Keratinocyte (primary cell): ENCODE results near the gene CHCHD2. TPM values are rescaled to one million over a fixed set of nuclear protein-coding genes. Genes with fewer than 3 reads are reported as not detected.

ENCODE experiments used
- DNase-seq: peaks from one replicate; pipeline ENCODE4 v3.0.0-alpha.2; 2011; ENCODE audit warnings: low read depth, missing footprints, low spot score
- FAIRE-seq: peaks from 2 replicates; lab custom pipeline; 2011; peaks lifted over from hg19 to GRCh38; lab: Jason Lieb, UNC
- H2AFZ ChIP-seq: 2 replicates; pipeline ENCODE4 v1.6.0; 2012; ENCODE audit warnings: low read length, control low read depth, inconsistent platforms; ENCODE audit not compliant: control insufficient read depth
- H3K27ac ChIP-seq: 2 replicates; pipeline ENCODE4 v1.5.1; 2011; ENCODE audit warnings: low read length; ENCODE audit not compliant: control insufficient read depth, insufficient read depth
- H3K27me3 ChIP-seq: 3 replicates; pipeline ENCODE4 v1.6.0; 2011; ENCODE audit warnings: low read length; ENCODE audit not compliant: control insufficient read depth, insufficient read depth; ENCODE audit errors: extremely low read depth
- H3K36me3 ChIP-seq, 2 experiments: 2 replicates in 1 of 2; 3 replicates in 1 of 2; pipeline ENCODE4 v1.5.1; 2011; ENCODE audit warnings: low read length in 2 of 2, mild to moderate bottlenecking in 1 of 2; ENCODE audit not compliant: control insufficient read depth in 2 of 2, insufficient read depth in 2 of 2; ENCODE audit errors: extremely low read depth in 1 of 2
- H3K4me1 ChIP-seq: 3 replicates; pipeline ENCODE4 v1.5.1; 2011; ENCODE audit warnings: low read length; ENCODE audit not compliant: control insufficient read depth, insufficient read depth; ENCODE audit errors: extremely low read depth
- H3K4me2 ChIP-seq: 3 replicates; pipeline ENCODE4 v1.6.0; 2011; ENCODE audit warnings: low read depth, low read length; ENCODE audit not compliant: control insufficient read depth, insufficient read depth; ENCODE audit errors: extremely low read depth
- H3K4me3 ChIP-seq, 3 experiments: fragments of 200-600 bp in 1 of 3; sonication (generic) in 1 of 3; 2 replicates in 2 of 3; 3 replicates in 1 of 3; pipeline ENCODE4 v1.5.1; 2011 to 2016; ENCODE audit warnings: low read length in 3 of 3, mild to moderate bottlenecking in 3 of 3, control low read depth in 2 of 3, inconsistent platforms in 1 of 3, low read depth in 1 of 3, mixed read lengths in 1 of 3, mixed run types in 1 of 3, moderate library complexity in 1 of 3; ENCODE audit not compliant: control insufficient read depth in 2 of 3, insufficient read depth in 2 of 3; ENCODE audit errors: extremely low read depth in 1 of 3
- H3K79me2 ChIP-seq: 2 replicates; pipeline ENCODE4 v1.6.0; 2012; ENCODE audit warnings: low read length; ENCODE audit not compliant: control insufficient read depth, insufficient read depth
- H3K9ac ChIP-seq: 3 replicates; pipeline ENCODE4 v1.6.0; 2011; ENCODE audit warnings: low read length; ENCODE audit not compliant: control insufficient read depth, insufficient read depth; ENCODE audit errors: extremely low read depth
- H3K9me1 ChIP-seq: 3 replicates; pipeline ENCODE4 v1.6.0; 2011; ENCODE audit warnings: low read length; ENCODE audit not compliant: control insufficient read depth, insufficient read depth; ENCODE audit errors: extremely low read depth
- H3K9me3 ChIP-seq: 2 replicates; pipeline ENCODE4 v1.5.1; 2012; ENCODE audit warnings: low read depth, low read length; ENCODE audit not compliant: control insufficient read depth
- H4K20me1 ChIP-seq: 3 replicates; pipeline ENCODE4 v1.6.0; 2011; ENCODE audit warnings: low read length; ENCODE audit not compliant: control insufficient read depth, insufficient read depth; ENCODE audit errors: extremely low read depth
- EZH2 ChIP-seq: IDR thresholded peaks from one replicate; pipeline ENCODE4 v1.6.1; 2012; ENCODE audit warnings: inconsistent platforms, mild to moderate bottlenecking, low read length, moderate library complexity
- dilution Hi-C: fragments of 300-500 bp; cut with MboI; formaldehyde crosslinking; loops from one replicate; pipeline ENCODE4 v1.7.0; 2020; ENCODE audit warnings: low sequenced_read_pairs; ENCODE audit not compliant: extremely low pct_ligation_motif_present
- polyA plus RNA-seq, 5 experiments: library from polyadenylated mRNA; depleted of rRNA in 3 of 5; stranded (reverse) in 3 of 5; stranded (forward) in 1 of 5; unstranded in 1 of 5; fragments of >200 nt; gene quantifications; 1 replicate in 1 of 5; 2 replicates in 3 of 5; 3 replicates in 1 of 5; pipeline versions ENCODE4 v1.2.1 to v1.2.3, GENCODE V29; 2011 to 2012; ENCODE audit warnings: missing spikeins in 2 of 5, low read depth in 1 of 5, low replicate concordance in 1 of 5
- TF ChIP-seq, protein P1 (sequence below), 3 experiments: IDR thresholded peaks in 1 of 3; conservative IDR thresholded peaks in 1 of 3; optimal IDR thresholded peaks in 1 of 3; 2 replicates in 2 of 3; 3 replicates in 1 of 3; pipeline versions ENCODE3 to v1.5.1; 2011; ENCODE audit warnings: low read length in 3 of 3, mild to moderate bottlenecking in 3 of 3, moderate library complexity in 2 of 3, control low read depth in 1 of 3, inconsistent platforms in 1 of 3; ENCODE audit not compliant: insufficient read depth in 2 of 3; ENCODE audit errors: extremely low read depth in 1 of 3

CHCHD2 gene
- polyA plus RNA-seq, 1 donor (not counting 4 experiments of a cell fraction or from before 2014, with no cell fraction given): 420 TPM

DNA sequence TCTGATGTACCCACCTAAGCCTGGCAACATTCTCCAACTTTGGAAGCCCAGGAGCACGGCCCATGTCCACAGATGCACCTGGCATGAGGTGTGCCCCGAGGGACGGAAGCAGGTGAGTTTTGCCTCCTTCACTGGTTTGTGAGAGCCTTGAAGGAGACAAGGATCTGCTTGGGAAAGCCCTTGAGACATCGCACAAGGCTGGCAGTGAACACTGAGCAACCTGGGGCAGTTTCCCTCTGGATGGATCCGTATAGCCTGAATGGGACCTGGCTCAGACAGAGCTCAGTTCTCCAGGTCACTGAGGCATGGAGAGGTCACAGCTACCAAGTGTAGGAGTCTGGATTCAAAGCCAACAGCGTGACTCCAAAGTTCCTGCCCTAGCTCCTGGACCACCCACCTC is 18.7 kb upstream of the CHCHD2 start:
- dilution Hi-C loops: no loop called here
- Histone ChIP-seq H2AFZ (no peak overlapping the region), H3K4me3 (no peak overlapping the region), H4K20me1 (no peaks in the 10 kb centered on the region), H3K4me1 (no peaks in the 10 kb centered on the region), H3K9me3 (no peaks in the 10 kb centered on the region), H3K27me3 (no peaks in the 10 kb centered on the region), H3K36me3 (no peaks in the 10 kb centered on the region), H3K4me2 (no peak overlapping the region), H3K9ac (no peak overlapping the region), H3K79me2 (no peaks in the 10 kb centered on the region), H3K27ac (no peak overlapping the region), H3K9me1 (no peaks in the 10 kb centered on the region)
- DNase-seq (no peak), FAIRE-seq (no peak)
- TF ChIP-seq, protein P1, sequence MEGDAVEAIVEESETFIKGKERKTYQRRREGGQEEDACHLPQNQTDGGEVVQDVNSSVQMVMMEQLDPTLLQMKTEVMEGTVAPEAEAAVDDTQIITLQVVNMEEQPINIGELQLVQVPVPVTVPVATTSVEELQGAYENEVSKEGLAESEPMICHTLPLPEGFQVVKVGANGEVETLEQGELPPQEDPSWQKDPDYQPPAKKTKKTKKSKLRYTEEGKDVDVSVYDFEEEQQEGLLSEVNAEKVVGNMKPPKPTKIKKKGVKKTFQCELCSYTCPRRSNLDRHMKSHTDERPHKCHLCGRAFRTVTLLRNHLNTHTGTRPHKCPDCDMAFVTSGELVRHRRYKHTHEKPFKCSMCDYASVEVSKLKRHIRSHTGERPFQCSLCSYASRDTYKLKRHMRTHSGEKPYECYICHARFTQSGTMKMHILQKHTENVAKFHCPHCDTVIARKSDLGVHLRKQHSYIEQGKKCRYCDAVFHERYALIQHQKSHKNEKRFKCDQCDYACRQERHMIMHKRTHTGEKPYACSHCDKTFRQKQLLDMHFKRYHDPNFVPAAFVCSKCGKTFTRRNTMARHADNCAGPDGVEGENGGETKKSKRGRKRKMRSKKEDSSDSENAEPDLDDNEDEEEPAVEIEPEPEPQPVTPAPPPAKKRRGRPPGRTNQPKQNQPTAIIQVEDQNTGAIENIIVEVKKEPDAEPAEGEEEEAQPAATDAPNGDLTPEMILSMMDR (optimal IDR thresholded peaks at IDR 0.05 in 1 of 3, IDR thresholded peaks at IDR 0.05 in 1 of 3, conservative IDR thresholded peaks at IDR 0.05 in 1 of 3; ENCODE audit: extremely low read depth in 1 of 3, insufficient read depth in 2 of 3, low read length in 3 of 3): no peak
- no peak for TF ChIP-seq EZH2

DNA sequence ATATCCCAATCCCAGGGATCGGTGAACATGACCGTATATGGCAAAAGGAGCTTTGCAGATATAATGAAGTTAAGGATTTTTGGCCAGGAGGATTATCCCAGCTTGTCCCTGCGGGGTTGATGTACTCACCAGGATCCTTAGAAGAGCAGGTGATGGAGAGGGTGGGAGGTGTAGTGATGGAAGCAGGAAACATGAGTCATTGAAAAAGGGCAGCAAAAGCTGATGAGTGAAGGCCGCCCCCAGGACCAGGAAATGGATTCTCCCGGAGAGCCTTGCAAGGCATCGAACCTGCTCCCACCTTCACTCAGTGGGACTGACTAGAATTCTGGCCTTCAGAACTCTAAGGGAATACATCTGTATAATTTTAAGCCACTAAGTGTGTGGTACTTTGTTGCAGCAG is 15.2 kb upstream of the CHCHD2 start:
- H3K9ac ChIP-seq: no peak overlapping the region
- no peaks in the 10 kb centered on the region for H3K36me3 ChIP-seq
- H3K4me2 ChIP-seq: no peak overlapping the region
- no peaks in the 10 kb centered on the region for H3K4me1 ChIP-seq
- DNase-seq (no peak), FAIRE-seq (no peak)
- H3K9me1 ChIP-seq: no peaks in the 10 kb centered on the region
- H3K27me3 ChIP-seq: no peaks in the 10 kb centered on the region
- H4K20me1 ChIP-seq: no peaks in the 10 kb centered on the region
- H3K27ac ChIP-seq: no peak overlapping the region
- TF ChIP-seq, protein P1 (optimal IDR thresholded peaks at IDR 0.05 in 1 of 3, IDR thresholded peaks at IDR 0.05 in 1 of 3, conservative IDR thresholded peaks at IDR 0.05 in 1 of 3; ENCODE audit: extremely low read depth in 1 of 3, insufficient read depth in 2 of 3, low read length in 3 of 3): no peak
- no peak for TF ChIP-seq EZH2
- H3K79me2 ChIP-seq: no peaks in the 10 kb centered on the region
- H3K4me3 ChIP-seq: no peak overlapping the region
- H2AFZ ChIP-seq: no peak overlapping the region
- dilution Hi-C loops: no loop called here
- H3K9me3 ChIP-seq: no peaks in the 10 kb centered on the region
